ENCODE measurements around the gene JSRP1. TPM values are rescaled to one million over a fixed set of nuclear protein-coding genes. Genes with fewer than 3 reads are reported as not detected.

JSRP1 gene
- polyA plus RNA-seq, 1 of the 3 experiments (the other 2 are of a cell fraction): 0.76 TPM

GRCh38 chr19:2286402-2287140, 30.4 kb upstream of the JSRP1 start:
- whole genome bisulfite sequencing (ENCODE audit: low lambda C conversion rate): 47% methylated on average over 20 of the region's 20 CpGs
- Histone ChIP-seq H3K4me3 (ENCODE audit: low read depth in 2 of 2, low read length in 1 of 2) (no peak overlapping the region), H3K9ac (no peak overlapping the region), H3K4me1 (ENCODE audit: control insufficient read depth in 1 of 2, insufficient read depth in 2 of 2, low read depth in 1 of 2, low read length in 1 of 2) (peaks cover 0 to 12% of the 10 kb centered on the region in 2 experiments; a peak in 1 of 4 replicates), H3K27me3 (ENCODE audit: insufficient read depth) (peaks cover 30% of the 10 kb centered on the region), H3K9me2 (no peaks in the 10 kb centered on the region), H4K20me1 (ENCODE audit: insufficient read depth) (peaks cover 10% of the 10 kb centered on the region; the same call in 1 of the 2 replicates), H3K36me3 (replicated peaks in 1 of 2; ENCODE audit: control insufficient read depth in 1 of 2, insufficient read depth in 2 of 2, low read length in 1 of 2) (no peaks in the 10 kb centered on the region), H3K9me3 (no peaks in the 10 kb centered on the region), H3F3A (replicated peaks; ENCODE audit: insufficient read depth) (peaks cover 6% of the 10 kb centered on the region), H2AFZ (ENCODE audit: low read depth) (no peak overlapping the region), H3K4me2 (no peak overlapping the region), H3K79me2 (ENCODE audit: insufficient read depth) (no peaks in the 10 kb centered on the region), H3K27ac (ENCODE audit: low read depth in 2 of 2, low read length in 1 of 2) (no peak overlapping the region)
- TF ChIP-seq GATA2 (CRISPR knock-in tag; IDR thresholded peaks at IDR 0.05) (no peak), IRF3 (IDR thresholded peaks at IDR 0.05; ENCODE audit: low read depth, low read length) (no peak), ELF1 (IDR thresholded peaks at IDR 0.05) (no peak), TAF1 (IDR thresholded peaks at IDR 0.05; ENCODE audit: borderline replicate concordance, low read depth, low read length) (no peak), FOSL2 (IDR thresholded peaks at IDR 0.05; ENCODE audit: borderline replicate concordance, low read depth) (no peak), RAD21 (IDR thresholded peaks at IDR 0.05; ENCODE audit: low read length) (no peak), RCOR1 (IDR thresholded peaks at IDR 0.05; ENCODE audit: low read length) (no peak), RXRA (IDR thresholded peaks at IDR 0.05; ENCODE audit: borderline replicate concordance, low read depth) (no peak), NFIC (IDR thresholded peaks at IDR 0.05; ENCODE audit: borderline replicate concordance) (no peak), RFX5 (IDR thresholded peaks at IDR 0.05; ENCODE audit: low read length) (no peak), REST (IDR thresholded peaks at IDR 0.05; ENCODE audit: low read depth, low read length) (no peak), NRF1 (IDR thresholded peaks at IDR 0.05; ENCODE audit: low read depth, low read length) (no peak), USF2 (IDR thresholded peaks at IDR 0.05; ENCODE audit: borderline replicate concordance, low read depth, low read length) (no peak), USF1 (IDR thresholded peaks at IDR 0.05; ENCODE audit: borderline replicate concordance, low read depth) (no peak), CTCF (IDR thresholded peaks at IDR 0.05) (no peak), MEF2A (IDR thresholded peaks at IDR 0.05; ENCODE audit: borderline replicate concordance, low read depth) (no peak), FOXM1 (IDR thresholded peaks at IDR 0.05; ENCODE audit: low read depth) (no peak), MXI1 (IDR thresholded peaks at IDR 0.05; ENCODE audit: low read depth, low read length) (no peak), TEAD4 (IDR thresholded peaks at IDR 0.05; ENCODE audit: borderline replicate concordance, insufficient read depth) (no peak), MAX (IDR thresholded peaks at IDR 0.05; ENCODE audit: low read depth) (no peak)
- CTCF ChIA-PET: interaction anchor here (1.9 to 3.2 kb wide), 5 partner anchors 10 to 29 kb away, joined by 5 to 33 read pairs (median 15); no protein-coding TSS in a partner anchor
- POLR2A ChIA-PET: interaction anchor here (0.7 to 1.0 kb wide), 2 partner anchors 16 to 237 kb away, joined by 3 read pairs; no protein-coding TSS in a partner anchor
- DNase-seq: no peak
